ENCODE measurements around the gene CPNE2.
"Not testable (repeated sequence)": the region's sequence is repeated elsewhere in the genome, so short reads cannot be mapped to it uniquely, and the experiment has no call there.

The CPNE2 gene

GRCh38 chr16:57091975-57092785, at the start of gene CPNE2:
TSS of gene CPNE2 (plus strand) at chr16:57092583. CDS start at chr16:57110743, 18,160 bp downstream.
- DNase-seq (ENCODE audit: low read depth in 2 of 2): no peak

DNA sequence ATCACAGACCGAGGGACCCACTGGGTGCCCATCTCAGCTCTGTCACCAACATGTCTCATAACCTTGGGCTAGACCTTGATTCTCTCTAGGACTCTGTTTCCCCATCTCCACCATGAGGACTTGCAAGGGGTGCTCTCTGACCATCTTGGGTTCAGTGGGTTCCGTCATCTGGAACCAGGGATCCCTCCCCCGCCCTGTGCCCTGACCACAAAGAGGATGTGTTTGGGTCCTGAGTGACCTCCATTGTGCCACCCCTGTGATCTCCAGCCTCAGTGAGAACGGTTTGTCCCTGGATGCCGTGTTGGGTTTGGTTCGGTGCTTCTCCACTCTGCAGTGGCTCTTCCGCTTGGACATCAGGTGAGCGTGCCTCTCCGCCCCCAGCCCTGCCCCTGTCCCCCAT, 49.1 kb upstream of the CPNE2 start:
- DNase-seq (ENCODE audit: low read depth in 2 of 2): no peak

DNA sequence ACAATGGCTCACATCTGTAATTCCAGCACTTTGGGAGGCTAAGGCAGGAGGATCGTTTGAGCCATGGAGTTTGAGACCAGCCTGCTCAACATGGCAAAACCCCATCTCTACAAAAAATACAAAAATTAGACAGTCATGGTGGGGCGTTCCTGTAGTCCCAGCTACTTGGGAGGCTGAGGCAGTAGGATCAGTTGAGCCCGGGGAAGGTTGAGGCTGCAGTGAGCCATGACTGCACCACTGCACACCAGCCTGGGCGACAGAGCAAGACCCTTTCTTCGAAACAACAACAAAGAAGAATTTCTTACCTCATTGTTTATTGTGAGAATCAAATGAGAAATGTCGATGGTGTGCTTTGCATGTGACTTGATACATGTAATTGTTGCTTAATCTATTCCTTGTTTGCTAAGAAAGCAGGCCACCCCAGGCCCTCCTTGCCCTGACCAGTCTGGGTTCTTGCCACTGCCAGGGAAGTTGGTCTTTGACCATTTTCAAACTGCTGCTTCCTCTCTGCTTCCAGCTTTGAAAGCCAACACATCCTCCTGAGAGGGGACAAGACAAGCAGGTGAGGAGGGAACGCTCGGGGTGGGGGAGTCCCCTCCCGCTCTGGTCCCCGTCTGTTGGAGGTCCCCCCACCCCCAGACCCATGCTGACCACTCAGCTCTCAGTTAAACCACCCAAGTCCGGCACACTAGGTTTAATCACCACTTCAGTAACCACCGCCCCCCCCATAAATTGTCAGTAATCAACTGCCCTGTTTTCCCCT, 47.3 kb upstream of the CPNE2 start:
- DNase-seq (ENCODE audit: low read depth in 2 of 2): no peak

DNA sequence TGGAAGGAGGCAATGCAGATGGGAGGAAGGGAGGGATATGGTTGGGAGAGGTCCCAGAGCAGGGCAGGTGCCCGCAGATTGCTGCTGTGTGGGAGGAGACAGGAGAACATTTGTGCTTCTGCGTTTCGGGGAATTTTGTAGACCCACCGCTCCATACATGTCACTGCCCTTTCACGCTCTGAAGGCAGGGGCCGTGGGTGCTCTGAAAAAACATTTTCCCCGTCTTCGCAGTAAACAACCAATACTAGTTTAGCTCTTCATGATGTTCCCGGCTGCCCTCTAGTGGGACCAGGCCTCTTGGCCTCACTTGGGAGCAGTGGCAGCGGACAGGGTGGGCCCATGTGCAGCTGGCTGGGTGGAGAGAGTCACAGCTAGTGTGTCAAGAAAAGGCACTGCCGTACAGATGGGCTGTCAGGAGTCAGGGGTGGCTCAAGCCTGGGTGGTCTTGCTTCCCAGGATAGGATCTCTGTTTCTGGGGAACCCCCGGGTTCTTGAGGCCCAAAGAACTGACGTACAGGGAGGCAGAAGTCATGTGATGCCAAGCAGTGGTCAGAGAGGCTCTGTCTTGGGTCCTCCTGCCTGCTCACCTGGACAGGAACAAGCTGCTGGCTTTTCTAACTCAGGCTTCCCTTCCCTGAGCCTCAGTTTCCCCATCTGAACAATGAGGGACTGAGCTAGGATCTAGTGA, 46.5 kb upstream of the CPNE2 start:
- DNase-seq (ENCODE audit: low read depth in 2 of 2): no peak

DNA sequence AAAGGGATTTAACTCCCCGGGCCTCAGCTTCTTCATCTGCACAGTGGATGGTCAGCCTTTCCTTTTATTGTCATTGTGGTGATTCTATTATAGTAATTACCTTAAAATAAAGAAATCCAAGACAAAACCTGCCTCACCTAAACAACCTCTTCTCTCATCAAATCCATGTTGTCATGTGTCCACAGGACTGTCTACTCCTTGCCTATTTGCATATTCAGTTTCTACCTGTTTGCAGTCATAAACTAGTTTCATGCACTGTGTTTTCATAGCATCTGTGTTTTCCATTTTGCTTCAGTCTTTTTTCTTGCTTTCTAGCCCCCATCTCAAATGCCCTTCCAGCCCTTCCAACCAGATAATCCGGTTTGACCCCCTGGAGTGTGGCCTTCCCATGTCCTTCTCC, 44.3 kb upstream of the CPNE2 start:
- no peak for DNase-seq (ENCODE audit: low read depth in 2 of 2)

DNA sequence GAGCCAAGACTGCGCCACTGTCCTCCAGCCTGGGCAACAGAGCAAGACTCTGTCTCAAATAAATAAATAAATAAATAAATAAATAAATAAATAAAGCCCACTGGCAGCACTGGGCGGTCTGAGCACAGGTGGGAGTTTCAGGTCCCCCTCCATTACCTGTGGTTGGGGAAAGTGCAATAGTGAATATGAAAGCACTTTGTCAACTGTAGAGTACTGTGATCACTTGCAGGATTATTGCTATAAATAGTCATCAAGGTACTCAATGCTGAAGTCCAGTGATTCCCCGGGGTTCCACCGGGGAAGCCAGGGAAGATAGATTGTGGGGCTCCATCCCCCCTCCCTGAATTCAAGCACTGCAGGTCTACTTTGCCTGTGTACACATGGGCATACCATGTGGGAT, 42.7 kb upstream of the CPNE2 start:
- no peak for DNase-seq (ENCODE audit: low read depth in 2 of 2)

- DNase-seq (ENCODE audit: low read depth in 2 of 2): no peak
Observed at GRCh38 chr16:57051696-57052228, 40.6 kb upstream of the CPNE2 start.

- DNase-seq (ENCODE audit: low read depth in 2 of 2): no peak
Observed at GRCh38 chr16:57053206-57053605, 39.2 kb upstream of the CPNE2 start.

DNA sequence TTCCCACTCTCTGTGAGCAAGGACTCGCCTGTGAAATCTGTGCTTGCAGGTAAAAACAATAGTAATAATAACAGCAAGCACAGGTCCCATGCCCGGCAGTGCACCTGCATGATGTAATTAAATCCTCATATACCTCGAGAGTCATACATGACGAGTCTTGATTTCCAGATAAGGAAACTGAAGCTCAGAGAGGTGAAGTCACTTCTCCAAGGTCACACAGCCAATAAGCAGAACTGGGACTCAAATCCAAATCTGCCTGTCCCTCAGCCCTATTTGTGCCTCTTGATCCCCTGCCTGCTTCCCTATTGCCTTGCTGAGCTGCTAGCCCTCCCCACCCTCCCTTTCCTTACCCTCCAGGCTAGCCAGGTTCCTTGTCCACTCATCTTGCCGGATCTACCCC, 38.0 kb upstream of the CPNE2 start:
- no peak for DNase-seq (ENCODE audit: low read depth in 2 of 2)

GRCh38 chr16:57054771-57055170, 37.6 kb upstream of the CPNE2 start:
- no peak for DNase-seq (ENCODE audit: low read depth in 2 of 2)

- no peak for DNase-seq (ENCODE audit: low read depth in 2 of 2)
Observed at GRCh38 chr16:57055671-57056070, 36.7 kb upstream of the CPNE2 start.

DNA sequence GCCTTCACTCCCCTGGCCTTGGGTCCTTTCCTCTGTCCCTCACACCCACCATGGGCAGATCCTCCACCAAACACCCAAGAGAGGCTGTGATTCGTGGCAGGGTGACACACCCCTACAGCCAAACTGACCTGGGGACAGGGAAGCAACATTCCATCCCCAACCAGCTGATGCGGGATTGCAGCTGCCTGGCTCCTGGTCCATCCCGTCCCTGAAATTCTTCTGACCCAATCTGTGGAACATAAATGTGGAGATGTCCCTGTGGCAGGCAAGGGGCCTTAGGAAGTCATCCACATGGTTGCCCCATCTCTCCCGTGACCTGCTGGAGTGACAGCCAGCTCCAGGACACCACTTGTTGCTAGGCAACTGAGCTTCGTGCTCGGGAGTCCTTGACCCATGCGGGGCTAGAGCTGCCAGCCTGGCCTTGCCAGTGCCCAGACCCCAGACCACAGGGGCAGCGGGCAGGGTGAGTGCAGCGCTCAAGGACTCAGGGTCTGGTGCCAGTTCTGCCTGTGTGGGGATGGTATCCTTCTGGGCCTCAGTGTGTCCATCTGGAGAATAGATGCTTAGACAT, 34.0 kb upstream of the CPNE2 start:
- no peak for DNase-seq (ENCODE audit: low read depth in 2 of 2)

DNA sequence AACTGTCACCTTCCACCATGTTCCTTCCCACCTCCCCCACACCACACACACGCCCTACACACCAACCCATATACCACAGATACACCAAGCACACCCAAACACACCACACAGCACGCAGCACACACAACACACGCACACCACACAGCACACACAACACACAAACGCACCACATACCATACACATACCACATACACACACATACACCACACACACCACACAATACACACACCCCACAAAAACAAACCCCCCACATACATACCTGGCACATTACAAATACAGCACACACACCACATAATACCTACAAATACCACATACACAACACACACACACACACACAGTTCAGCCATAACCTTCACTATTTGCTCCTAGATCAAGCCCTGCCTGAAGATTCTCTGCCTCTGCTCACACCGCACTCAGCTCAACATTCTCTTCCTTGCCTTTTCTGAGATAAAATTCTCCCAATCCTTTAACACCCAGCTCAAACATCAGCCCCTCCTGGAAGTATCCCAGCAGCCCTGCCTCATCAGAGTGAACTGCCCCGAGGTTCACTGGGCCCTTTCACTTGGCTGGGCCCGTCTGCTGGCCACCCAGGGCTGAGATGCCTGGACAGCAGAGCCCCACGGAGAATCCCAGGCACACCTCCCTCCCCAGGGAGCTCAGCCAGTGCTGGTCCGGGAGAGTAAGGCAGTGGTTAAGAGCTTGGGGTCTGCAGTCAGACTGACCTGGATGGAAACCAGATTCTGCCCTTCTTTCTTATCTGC, 31.9 kb upstream of the CPNE2 start:
- no peak for DNase-seq (ENCODE audit: low read depth in 2 of 2)

DNA sequence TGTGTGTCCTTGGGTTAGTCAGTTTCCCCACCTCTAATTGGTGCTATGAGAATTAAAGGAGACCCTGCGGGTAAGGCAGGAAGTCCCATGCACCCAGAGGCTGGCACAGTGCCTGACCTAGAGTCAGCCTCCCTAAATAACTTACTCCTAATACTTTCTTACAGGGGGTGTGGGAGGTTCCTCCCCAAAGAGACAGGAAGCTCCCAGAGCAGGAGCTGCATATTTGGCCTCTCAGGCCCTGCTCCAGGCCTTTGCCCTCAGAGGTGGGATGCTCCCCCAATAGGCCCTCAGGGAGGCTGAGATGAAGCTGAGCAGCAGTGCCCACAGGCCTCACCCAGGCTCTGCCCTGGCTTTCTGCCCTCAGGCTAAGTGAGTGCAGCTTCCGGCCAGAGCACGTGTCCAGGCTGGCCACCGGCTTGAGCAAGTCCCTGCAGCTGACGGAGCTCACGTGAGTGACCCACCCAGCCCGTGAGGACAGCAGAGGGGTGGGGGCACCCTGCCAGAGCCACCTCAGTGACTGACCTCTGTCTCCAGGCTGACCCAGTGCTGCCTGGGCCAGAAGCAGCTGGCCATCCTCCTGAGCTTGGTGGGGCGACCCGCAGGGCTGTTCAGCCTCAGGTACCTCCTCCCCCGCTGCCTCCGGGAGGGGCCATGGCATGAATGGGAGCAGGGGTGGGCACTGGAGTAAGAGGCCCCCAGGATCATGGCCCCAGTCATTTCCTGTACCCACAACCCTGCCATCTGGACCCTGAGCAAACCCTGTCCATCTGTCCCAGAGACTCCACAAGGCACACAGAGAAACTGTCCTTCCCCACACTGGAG, 31.1 kb upstream of the CPNE2 start:
- DNase-seq (ENCODE audit: low read depth in 2 of 2): no peak

- DNase-seq (ENCODE audit: low read depth in 2 of 2): no peak
Observed at GRCh38 chr16:57062329-57062728, 30.1 kb upstream of the CPNE2 start.

GRCh38 chr16:57063189-57063588, 29.2 kb upstream of the CPNE2 start:
- DNase-seq (ENCODE audit: low read depth in 2 of 2): not testable (repeated sequence)

GRCh38 chr16:57064995-57065394, 27.4 kb upstream of the CPNE2 start:
- DNase-seq (ENCODE audit: low read depth in 2 of 2): no peak

- no peak for DNase-seq (ENCODE audit: low read depth in 2 of 2)
Observed at GRCh38 chr16:57066625-57067024, 25.8 kb upstream of the CPNE2 start.

DNA sequence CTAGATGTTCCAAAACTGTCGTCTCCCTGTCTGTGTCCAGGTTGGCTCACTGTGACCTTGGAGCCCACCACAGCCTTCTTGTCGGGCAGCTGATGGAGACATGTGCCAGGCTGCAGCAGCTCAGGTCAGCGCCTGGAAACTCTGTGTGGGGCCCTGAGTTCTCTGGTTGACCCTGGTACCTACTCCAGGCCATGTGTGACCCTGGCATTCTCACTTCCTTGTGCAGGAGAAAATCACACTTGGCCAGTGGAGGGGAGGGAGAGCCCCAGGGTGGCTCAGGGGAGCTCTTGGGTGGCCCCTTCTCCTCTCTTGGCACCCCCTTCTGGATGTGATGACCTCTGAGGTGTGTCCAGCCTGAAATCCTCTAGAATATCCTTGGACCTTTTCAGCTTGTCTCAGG, 25.0 kb upstream of the CPNE2 start:
- no peak for DNase-seq (ENCODE audit: low read depth in 2 of 2)

DNA sequence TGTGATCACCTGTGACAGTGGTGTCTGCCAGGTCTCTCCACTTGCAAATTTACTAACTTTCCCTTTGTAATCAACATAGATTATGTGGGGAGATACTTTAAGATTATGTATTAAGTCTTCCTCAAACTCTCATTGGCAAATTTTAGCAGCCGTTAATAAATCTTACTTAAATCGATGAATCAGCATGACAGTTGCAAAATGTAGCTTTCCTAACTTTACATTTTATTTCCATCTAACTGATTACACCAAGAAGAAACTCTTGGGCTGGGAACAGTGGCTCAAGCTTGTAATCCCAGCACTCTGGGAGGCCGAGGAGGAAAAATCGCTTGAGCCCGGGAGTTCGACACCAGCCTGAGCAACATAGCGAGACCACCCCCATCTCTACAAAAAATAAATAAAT, 23.3 kb upstream of the CPNE2 start:
- DNase-seq (ENCODE audit: low read depth in 2 of 2): no peak
